ENCODE data around the gene HUS1B. TPM values are rescaled to one million over a fixed set of nuclear protein-coding genes. Genes with fewer than 3 reads are reported as not detected.

Gene HUS1B
- total RNA-seq, 3 donors from 2014 or later = 1.2 to 1.3 (median 1.3) TPM

- ATAC-seq (no peak), DNase-seq (no peak)
- Histone ChIP-seq H3K4me3 (no peak overlapping the region), H3K9me3 (no peaks in the 10 kb centered on the region), H3K4me1 (ENCODE audit: low read depth) (no peaks in the 10 kb centered on the region), H3K36me3 (ENCODE audit: low read depth) (no peaks in the 10 kb centered on the region)
- no peak for TF ChIP-seq CTCF (IDR thresholded peaks at IDR 0.05)
- intact Hi-C loops (cut with DNase I, micrococcal nuclease) = no loop called here
Observed at GRCh38 chr6:633611-634010, 23.3 kb downstream of the HUS1B start.

- DNase-seq (no peak), ATAC-seq (no peak)
- intact Hi-C loops (cut with DNase I, micrococcal nuclease) = no loop called here
Observed at GRCh38 chr6:628766-629165, 28.1 kb downstream of the HUS1B start.

GRCh38 chr6:626236-626635, 30.7 kb downstream of the HUS1B start:
- H3K36me3 ChIP-seq (ENCODE audit: low read depth) = no peaks in the 10 kb centered on the region
- DNase-seq (no peak), ATAC-seq (no peak)
- no peaks in the 10 kb centered on the region for H3K9me3 ChIP-seq
- no peak overlapping the region for H3K4me3 ChIP-seq
- peaks cover 2% of the 10 kb centered on the region for H3K4me1 ChIP-seq (ENCODE audit: low read depth)
- intact Hi-C loops (cut with DNase I, micrococcal nuclease) = no loop called here
- no peak for TF ChIP-seq CTCF (IDR thresholded peaks at IDR 0.05)

More at GRCh38 chr6:628766-629165, 28.1 kb downstream of the HUS1B start:
- H3K4me3 ChIP-seq = no peak overlapping the region
- no peaks in the 10 kb centered on the region for H3K9me3 ChIP-seq
- TF ChIP-seq CTCF (IDR thresholded peaks at IDR 0.05) = no peak
- H3K36me3 ChIP-seq (ENCODE audit: low read depth) = no peaks in the 10 kb centered on the region
- peaks cover 2% of the 10 kb centered on the region for H3K4me1 ChIP-seq (ENCODE audit: low read depth)

- DNase-seq = no peak
Observed at GRCh38 chr6:624979-625378, 31.9 kb downstream of the HUS1B start.

GRCh38 chr6:622462-622861, 34.4 kb downstream of the HUS1B start:
- H3K9me3 ChIP-seq = no peaks in the 10 kb centered on the region

More at GRCh38 chr6:624979-625378, 31.9 kb downstream of the HUS1B start:
- intact Hi-C loops (cut with DNase I, micrococcal nuclease) = no loop called here
- peaks cover 2% of the 10 kb centered on the region for H3K4me1 ChIP-seq (ENCODE audit: low read depth)
- no peaks in the 10 kb centered on the region for H3K36me3 ChIP-seq (ENCODE audit: low read depth)
- no peak for TF ChIP-seq CTCF (IDR thresholded peaks at IDR 0.05)
- no peaks in the 10 kb centered on the region for H3K9me3 ChIP-seq
- peak; percentile 42 for ATAC-seq
- H3K4me3 ChIP-seq = no peak overlapping the region

More at GRCh38 chr6:622462-622861, 34.4 kb downstream of the HUS1B start:
- ATAC-seq (no peak), DNase-seq (no peak)
- no peaks in the 10 kb centered on the region for H3K36me3 ChIP-seq (ENCODE audit: low read depth)
- no peak overlapping the region for H3K4me3 ChIP-seq
- intact Hi-C loops (cut with DNase I, micrococcal nuclease) = no loop called here
- H3K4me1 ChIP-seq (ENCODE audit: low read depth) = peaks cover 2% of the 10 kb centered on the region
- no peak for TF ChIP-seq CTCF (IDR thresholded peaks at IDR 0.05)
